OCI-LY3 (cell line): Measurements from ENCODE around the gene PXYLP1.

Experiments used
- H2AFZ ChIP-seq: fragments of 200-600, 300-600 bp; shearing (Covaris generic); 2 replicates; pipeline ENCODE4 v1.6.0; 2014; ENCODE audit warnings: antibody characterized with exemption, low read depth, low read length
- H3K27ac ChIP-seq: fragments of 200-600, 300-600 bp; sonication (generic); 2 replicates; pipeline ENCODE4 v1.5.1; 2014; ENCODE audit warnings: mild to moderate bottlenecking, low read length, moderate library complexity, mixed read lengths
- H3K27me3 ChIP-seq: fragments of 200-600, 300-600 bp; sonication (generic); 2 replicates; pipeline ENCODE4 v1.6.1; 2014; ENCODE audit warnings: low read depth, low read length, mixed read lengths
- H3K36me3 ChIP-seq: fragments of 200-600, 300-600 bp; sonication (generic); replicated peaks from 2 replicates; pipeline ENCODE3; 2014; ENCODE audit warnings: low read depth, low read length, mixed read lengths
- H3K4me1 ChIP-seq: fragments of 300-600, 200-600 bp; sonication (generic); 2 replicates; pipeline ENCODE4 v1.6.1; 2014; ENCODE audit warnings: low read length, mixed read lengths
- H3K4me2 ChIP-seq: fragments of 200-600, 300-600 bp; sonication (generic); 2 replicates; pipeline ENCODE4 v1.6.1; 2014; ENCODE audit warnings: low read length, mixed read lengths
- H3K4me3 ChIP-seq: fragments of 300-600, 200-600 bp; sonication (generic); 2 replicates; pipeline ENCODE4 v1.5.1; 2014; ENCODE audit warnings: antibody characterized with exemption, mild to moderate bottlenecking, low read length, moderate library complexity
- H3K79me2 ChIP-seq: fragments of 300-600, 200-600 bp; shearing (Covaris generic); 2 replicates; pipeline ENCODE4 v1.6.1; 2014; ENCODE audit warnings: mild to moderate bottlenecking, low read length, mixed read lengths
- H3K9ac ChIP-seq: fragments of 300-600, 200-600 bp; shearing (Covaris generic); 2 replicates; pipeline ENCODE4 v1.6.0; 2014; ENCODE audit warnings: mild to moderate bottlenecking, low read length, moderate library complexity
- H3K9me3 ChIP-seq: fragments of 200-600, 300-600 bp; shearing (Covaris generic); 2 replicates; pipeline ENCODE4 v1.6.1; 2014; ENCODE audit warnings: low read length, mixed read lengths; ENCODE audit not compliant: insufficient read depth
- H4K20me1 ChIP-seq: fragments of 200-600, 300-600 bp; sonication (generic); 2 replicates; pipeline ENCODE4 v1.6.1; 2016; ENCODE audit warnings: low read length, mixed read lengths; ENCODE audit not compliant: insufficient read depth
- CTCF ChIP-seq: fragments of 200-600, 300-600 bp; sonication (generic); IDR thresholded peaks from 2 replicates; pipeline ENCODE4 v1.5.1; 2014; ENCODE audit warnings: antibody characterized with exemption, low read length, low read depth
- EZH2phosphoT487 ChIP-seq: fragments of 200-600 bp; shearing (Covaris generic); IDR thresholded peaks from 2 replicates; pipeline ENCODE4 v1.6.1; 2018; ENCODE audit warnings: antibody characterized with exemption, mixed run types, low read depth

PXYLP1 gene

DNA sequence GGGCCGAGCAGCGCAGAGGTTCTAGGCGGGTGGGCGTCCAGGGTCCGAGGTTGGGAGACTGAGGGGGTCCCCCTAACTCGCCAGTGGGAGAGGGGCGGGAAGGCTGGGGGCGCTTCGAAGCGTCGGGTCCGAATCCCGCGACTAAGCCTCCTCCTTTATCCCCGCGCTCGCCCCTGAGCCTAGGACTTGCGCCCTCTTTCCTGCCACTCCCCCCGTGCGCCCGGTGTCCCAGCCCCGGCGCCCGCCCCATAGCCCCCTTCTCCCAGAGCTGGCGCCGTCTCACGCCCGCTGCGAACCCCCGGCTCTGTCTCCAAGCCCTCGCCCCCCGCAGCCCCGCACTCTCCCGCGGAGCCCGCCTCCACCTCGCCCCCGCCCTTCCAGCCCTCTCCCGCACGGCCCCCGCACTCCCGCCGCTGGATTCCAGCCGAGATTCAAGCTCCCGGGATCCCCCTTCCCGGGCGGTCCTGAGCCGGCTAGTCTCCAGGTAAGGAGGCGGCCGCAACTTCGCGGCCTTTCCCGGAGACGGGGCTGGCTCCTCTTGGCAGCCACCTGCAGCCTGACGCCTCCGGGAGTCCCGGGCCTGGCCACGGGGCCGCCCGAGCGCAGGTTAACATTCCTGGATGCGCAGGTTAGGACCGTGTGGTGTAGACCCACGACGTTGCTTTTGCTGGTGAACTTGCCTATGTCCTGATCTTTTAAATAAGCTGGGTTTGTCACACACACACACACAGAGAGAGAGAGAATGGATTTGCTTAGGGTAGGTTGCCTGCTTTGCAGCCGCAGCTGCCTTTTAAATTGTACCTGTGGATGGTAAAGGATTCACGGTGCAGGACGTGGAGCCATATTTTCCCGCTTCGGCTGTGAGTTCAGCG lies 563 bp downstream of the PXYLP1 start:
- Histone ChIP-seq H3K9ac (peak overlapping the region; percentile 77), H3K9me3 (no peaks in the 10 kb centered on the region), H3K4me3 (peak overlapping the region; percentile 96), H3K79me2 (no peaks in the 10 kb centered on the region; the same call in 1 of the 2 replicates), H2AFZ (peak overlapping the region; percentile 82; the same call in 1 of the 2 replicates), H3K36me3 (no peaks in the 10 kb centered on the region), H3K4me1 (peaks cover 6% of the 10 kb centered on the region), H4K20me1 (no peaks in the 10 kb centered on the region), H3K4me2 (peak overlapping the region; percentile 91), H3K27me3 (no peaks in the 10 kb centered on the region), H3K27ac (no peak overlapping the region)
- TF ChIP-seq CTCF (no peak), EZH2phosphoT487 (no peak)

DNA sequence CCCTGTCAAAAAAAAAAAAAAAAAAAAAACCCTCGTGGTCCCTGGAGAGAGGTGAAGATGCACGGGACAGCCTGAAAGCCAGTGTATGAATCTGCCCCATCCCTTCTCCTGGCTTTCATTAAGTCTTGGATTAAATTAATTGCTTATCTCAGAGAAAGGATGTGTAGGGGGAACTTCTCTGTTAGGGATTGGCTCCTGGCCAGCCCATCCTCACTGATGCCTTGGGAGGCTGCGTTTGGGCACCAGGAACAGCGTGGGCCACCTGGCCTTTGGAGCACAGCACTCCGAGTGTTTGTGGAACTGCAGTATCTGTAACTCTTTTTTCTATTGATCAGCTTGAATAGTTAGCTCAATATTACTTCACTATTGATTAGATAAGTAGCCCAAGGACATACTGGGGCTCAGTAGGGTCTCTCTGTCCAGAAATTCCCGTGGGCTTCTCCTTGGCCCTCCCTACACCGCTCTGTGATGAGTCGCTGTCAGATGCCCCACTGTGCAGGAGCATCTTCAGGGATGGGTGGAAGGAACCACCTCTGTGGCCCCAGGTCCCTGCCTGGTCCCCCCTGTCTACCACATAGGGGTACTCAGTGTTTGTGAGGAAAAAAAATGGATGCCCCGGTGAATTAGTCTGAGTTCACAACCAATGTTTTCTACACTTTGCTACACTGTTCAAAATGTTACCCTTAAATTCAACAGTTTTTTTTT lies 2.0 kb downstream of the PXYLP1 start:
- Histone ChIP-seq H3K4me1 (peaks cover 6% of the 10 kb centered on the region), H3K27me3 (no peaks in the 10 kb centered on the region), H3K9me3 (no peaks in the 10 kb centered on the region), H3K79me2 (no peaks in the 10 kb centered on the region; the same call in 1 of the 2 replicates), H3K4me2 (no peak overlapping the region), H4K20me1 (no peaks in the 10 kb centered on the region), H3K27ac (no peak overlapping the region), H2AFZ (no peak overlapping the region), H3K36me3 (no peaks in the 10 kb centered on the region), H3K9ac (no peak overlapping the region), H3K4me3 (no peak overlapping the region)
- no peak for TF ChIP-seq CTCF
- TF ChIP-seq EZH2phosphoT487: no peak

- Histone ChIP-seq H3K27ac (no peak overlapping the region), H3K4me1 (peaks cover 6% of the 10 kb centered on the region), H4K20me1 (no peaks in the 10 kb centered on the region), H3K4me2 (no peak overlapping the region), H2AFZ (no peak overlapping the region), H3K27me3 (no peaks in the 10 kb centered on the region), H3K36me3 (no peaks in the 10 kb centered on the region), H3K4me3 (no peak overlapping the region), H3K9me3 (no peaks in the 10 kb centered on the region), H3K9ac (no peak overlapping the region), H3K79me2 (no peaks in the 10 kb centered on the region; the same call in 1 of the 2 replicates)
- no peak for TF ChIP-seq CTCF
- TF ChIP-seq EZH2phosphoT487: no peak
Measured at GRCh38 chr3:141234283-141234682, 2.7 kb downstream of the PXYLP1 start.

DNA sequence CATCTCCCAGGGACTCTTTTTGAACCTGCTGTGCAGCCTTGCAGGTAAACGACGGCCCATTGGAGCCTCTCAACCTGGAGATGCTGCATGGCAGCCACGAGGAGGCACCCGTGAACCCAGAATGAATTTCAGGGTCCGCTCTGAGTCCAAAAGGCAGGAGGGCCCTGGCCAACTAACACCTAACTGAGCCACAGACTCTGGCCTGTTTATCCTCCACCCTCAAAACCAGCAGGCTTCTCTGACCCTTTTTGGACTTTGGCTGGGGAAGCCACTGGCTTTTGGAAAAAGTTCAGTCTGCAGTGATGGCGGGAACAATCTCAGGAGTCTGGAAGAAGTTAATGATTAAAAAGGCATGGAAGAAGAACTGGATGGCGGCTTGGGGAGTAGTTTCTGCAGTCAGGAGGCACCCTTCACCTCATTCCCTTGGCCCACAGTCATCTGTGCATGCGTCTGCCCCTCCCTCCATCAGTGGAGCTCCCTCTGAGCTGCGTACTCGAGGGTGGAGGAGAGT lies 4.1 kb downstream of the PXYLP1 start:
- Histone ChIP-seq H3K9ac (no peak overlapping the region), H3K4me2 (no peak overlapping the region), H4K20me1 (no peaks in the 10 kb centered on the region), H3K36me3 (no peaks in the 10 kb centered on the region), H3K27ac (no peak overlapping the region), H3K27me3 (no peaks in the 10 kb centered on the region), H3K9me3 (no peaks in the 10 kb centered on the region), H3K4me1 (peaks cover 6% of the 10 kb centered on the region), H2AFZ (no peak overlapping the region), H3K4me3 (no peak overlapping the region), H3K79me2 (no peaks in the 10 kb centered on the region; the same call in 1 of the 2 replicates)
- TF ChIP-seq CTCF (no peak), EZH2phosphoT487 (no peak)
